ENCODE data around the gene RHBDF2. TPM values are rescaled to one million over a fixed set of nuclear protein-coding genes. Genes with fewer than 3 reads are reported as not detected.

Gene RHBDF2
- total and polyA plus RNA-seq, 2 donors (not counting 3 experiments of a cell fraction or from before 2014, with no cell fraction given), result 25.5 to 38.5 TPM

DNA sequence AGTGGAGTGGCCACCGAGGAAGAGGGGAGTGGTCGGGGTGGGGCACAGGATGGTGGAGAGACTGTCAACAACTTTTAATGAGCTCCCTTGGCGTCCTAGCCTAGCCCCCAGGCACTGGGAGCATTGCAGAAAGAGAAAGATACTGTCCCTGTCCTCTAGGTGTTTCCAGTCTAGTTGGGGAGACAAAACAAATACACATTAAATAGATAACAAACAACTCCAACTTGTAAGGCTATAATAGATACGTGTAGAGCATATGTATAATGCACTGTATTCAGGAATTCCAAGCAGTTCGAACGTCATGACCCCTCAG lies 47.8 kb downstream of the RHBDF2 start:
- H3K27ac ChIP-seq (ENCODE audit: insufficient read depth, low read depth, low read length), result no peak overlapping the region
- ChIA-PET POLR2A (interaction anchor here (0.5 kb wide), 1 partner anchor 170 kb away, joined by 10 read pairs; no protein-coding TSS in a partner anchor), CTCF (interaction anchor here (1.1 to 9.3 kb wide), 4 partner anchors 37 to 56 kb away, joined by 3 to 319 read pairs (median 4); no protein-coding TSS in a partner anchor)
- no peak for DNase-seq (ENCODE audit: low read depth, low spot score)
- BruUV-seq (replicated peaks), result no TSS peak
- no peak for FAIRE-seq
- intact Hi-C loops (cut with micrococcal nuclease), result no loop called here
- dilution Hi-C loops (cut with MboI; ENCODE audit: extremely low pct_ligation_motif_present, low sequenced_read_pairs), result no loop called here
- H3K4me1 ChIP-seq (ENCODE audit: control insufficient read depth, extremely low read depth, insufficient read depth, low read length), result peaks cover 10% of the 10 kb centered on the region
- peaks cover 35% of the 10 kb centered on the region for H3K79me2 ChIP-seq (ENCODE audit: control insufficient read depth, insufficient read depth, low read length)
- H3K4me2 ChIP-seq (ENCODE audit: insufficient read depth, low read length), result no peak overlapping the region
- H4K20me1 ChIP-seq (replicated peaks; ENCODE audit: control insufficient read depth, extremely low read depth, insufficient read depth, low read length), result no peaks in the 10 kb centered on the region
- no peaks in the 10 kb centered on the region for H3K9me1 ChIP-seq (replicated peaks; ENCODE audit: control insufficient read depth, extremely low read depth, insufficient read depth, low read length)
- no peaks in the 10 kb centered on the region for H3K9me3 ChIP-seq (replicated peaks; ENCODE audit: control insufficient read depth, insufficient read depth, low read length)
- H3K27me3 ChIP-seq (ENCODE audit: control insufficient read depth in 2 of 2, insufficient read depth in 2 of 2, low read length in 2 of 2), result no peaks in the 10 kb centered on the region
- no peak overlapping the region for H3K9ac ChIP-seq (replicated peaks; ENCODE audit: extremely low read depth, insufficient read depth, low read length)
- no peak overlapping the region for H2AFZ ChIP-seq (ENCODE audit: low read depth, low read length)
- no peak overlapping the region for H3K4me3 ChIP-seq (replicated peaks in 1 of 3; ENCODE audit: insufficient read depth in 1 of 3, low read depth in 1 of 3, low read length in 3 of 3)
- TF ChIP-seq JUN (IDR thresholded peaks at IDR 0.05; ENCODE audit: borderline replicate concordance, insufficient read depth, insufficient read length, low read depth) (no peak), POLR2AphosphoS5 (IDR thresholded peaks at IDR 0.05; ENCODE audit: insufficient read depth, low read depth, low read length) (no peak), MYC (IDR thresholded peaks at IDR 0.05; ENCODE audit: low read depth, low read length) (no peak), POLR2A (IDR thresholded peaks at IDR 0.05; ENCODE audit: low read depth, low read length) (no peak), GATA2 (IDR thresholded peaks at IDR 0.05; ENCODE audit: insufficient read depth, insufficient read length, low read depth, low read length) (no peak), EZH2 (IDR thresholded peaks at IDR 0.05; ENCODE audit: borderline replicate concordance, low read depth, low read length, severe bottlenecking) (no peak), FOS (IDR thresholded peaks at IDR 0.05; ENCODE audit: borderline replicate concordance, insufficient read depth, low read length) (no peak)
- TF ChIP-seq, protein P1, sequence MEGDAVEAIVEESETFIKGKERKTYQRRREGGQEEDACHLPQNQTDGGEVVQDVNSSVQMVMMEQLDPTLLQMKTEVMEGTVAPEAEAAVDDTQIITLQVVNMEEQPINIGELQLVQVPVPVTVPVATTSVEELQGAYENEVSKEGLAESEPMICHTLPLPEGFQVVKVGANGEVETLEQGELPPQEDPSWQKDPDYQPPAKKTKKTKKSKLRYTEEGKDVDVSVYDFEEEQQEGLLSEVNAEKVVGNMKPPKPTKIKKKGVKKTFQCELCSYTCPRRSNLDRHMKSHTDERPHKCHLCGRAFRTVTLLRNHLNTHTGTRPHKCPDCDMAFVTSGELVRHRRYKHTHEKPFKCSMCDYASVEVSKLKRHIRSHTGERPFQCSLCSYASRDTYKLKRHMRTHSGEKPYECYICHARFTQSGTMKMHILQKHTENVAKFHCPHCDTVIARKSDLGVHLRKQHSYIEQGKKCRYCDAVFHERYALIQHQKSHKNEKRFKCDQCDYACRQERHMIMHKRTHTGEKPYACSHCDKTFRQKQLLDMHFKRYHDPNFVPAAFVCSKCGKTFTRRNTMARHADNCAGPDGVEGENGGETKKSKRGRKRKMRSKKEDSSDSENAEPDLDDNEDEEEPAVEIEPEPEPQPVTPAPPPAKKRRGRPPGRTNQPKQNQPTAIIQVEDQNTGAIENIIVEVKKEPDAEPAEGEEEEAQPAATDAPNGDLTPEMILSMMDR (IDR thresholded peaks at IDR 0.05; ENCODE audit: extremely low read depth in 1 of 2, insufficient read depth in 1 of 2, low read depth in 1 of 2, low read length in 2 of 2), result no peak
- TF ChIP-seq, protein P2, sequence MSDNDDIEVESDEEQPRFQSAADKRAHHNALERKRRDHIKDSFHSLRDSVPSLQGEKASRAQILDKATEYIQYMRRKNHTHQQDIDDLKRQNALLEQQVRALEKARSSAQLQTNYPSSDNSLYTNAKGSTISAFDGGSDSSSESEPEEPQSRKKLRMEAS (IDR thresholded peaks at IDR 0.05; ENCODE audit: insufficient read depth, insufficient read length), result no peak
- H3K36me3 ChIP-seq (ENCODE audit: control insufficient read depth in 2 of 2, extremely low read depth in 1 of 2, insufficient read depth in 2 of 2, low read length in 2 of 2), result no peaks in the 10 kb centered on the region
